Endothelial cell of umbilical vein (primary cell): Measurements from ENCODE around the gene DPF3.

Source experiments
- MYC ChIP-seq: IDR thresholded peaks from one replicate; pipeline ENCODE4 v1.6.1; 2011; ENCODE audit warnings: mild to moderate bottlenecking, low read depth, low read length
- POLR2A ChIP-seq: IDR thresholded peaks from 2 replicates; pipeline ENCODE4 v1.6.1; 2012; ENCODE audit warnings: low read depth, mild to moderate bottlenecking, control low read depth, low read length
- TF ChIP-seq, protein P1 (sequence below), 2 donors: IDR thresholded peaks; 1 replicate in 1 of 2; 2 replicates in 1 of 2; pipeline ENCODE4 v1.5.1; 2011; ENCODE audit warnings: low read length in 2 of 2, mild to moderate bottlenecking in 2 of 2, moderate library complexity in 2 of 2, control low read depth in 1 of 2, inconsistent platforms in 1 of 2, low read depth in 1 of 2; ENCODE audit not compliant: insufficient read depth in 1 of 2; ENCODE audit errors: extremely low read depth in 1 of 2

GRCh38 chr14:72941286-72941985 lies 47.5 kb upstream of the DPF3 start:
- TF ChIP-seq, protein P1, sequence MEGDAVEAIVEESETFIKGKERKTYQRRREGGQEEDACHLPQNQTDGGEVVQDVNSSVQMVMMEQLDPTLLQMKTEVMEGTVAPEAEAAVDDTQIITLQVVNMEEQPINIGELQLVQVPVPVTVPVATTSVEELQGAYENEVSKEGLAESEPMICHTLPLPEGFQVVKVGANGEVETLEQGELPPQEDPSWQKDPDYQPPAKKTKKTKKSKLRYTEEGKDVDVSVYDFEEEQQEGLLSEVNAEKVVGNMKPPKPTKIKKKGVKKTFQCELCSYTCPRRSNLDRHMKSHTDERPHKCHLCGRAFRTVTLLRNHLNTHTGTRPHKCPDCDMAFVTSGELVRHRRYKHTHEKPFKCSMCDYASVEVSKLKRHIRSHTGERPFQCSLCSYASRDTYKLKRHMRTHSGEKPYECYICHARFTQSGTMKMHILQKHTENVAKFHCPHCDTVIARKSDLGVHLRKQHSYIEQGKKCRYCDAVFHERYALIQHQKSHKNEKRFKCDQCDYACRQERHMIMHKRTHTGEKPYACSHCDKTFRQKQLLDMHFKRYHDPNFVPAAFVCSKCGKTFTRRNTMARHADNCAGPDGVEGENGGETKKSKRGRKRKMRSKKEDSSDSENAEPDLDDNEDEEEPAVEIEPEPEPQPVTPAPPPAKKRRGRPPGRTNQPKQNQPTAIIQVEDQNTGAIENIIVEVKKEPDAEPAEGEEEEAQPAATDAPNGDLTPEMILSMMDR (IDR thresholded peaks at IDR 0.05; ENCODE audit: extremely low read depth in 1 of 2, insufficient read depth in 1 of 2, low read depth in 1 of 2, low read length in 2 of 2), result no peak
- TF ChIP-seq MYC (no peak), POLR2A (no peak)
